Measurements from ENCODE around the gene ARRB1.
"Not testable (repeated sequence)": the region's sequence is repeated elsewhere in the genome, so short reads cannot be mapped to it uniquely, and the experiment has no call there.

Gene ARRB1

DNA sequence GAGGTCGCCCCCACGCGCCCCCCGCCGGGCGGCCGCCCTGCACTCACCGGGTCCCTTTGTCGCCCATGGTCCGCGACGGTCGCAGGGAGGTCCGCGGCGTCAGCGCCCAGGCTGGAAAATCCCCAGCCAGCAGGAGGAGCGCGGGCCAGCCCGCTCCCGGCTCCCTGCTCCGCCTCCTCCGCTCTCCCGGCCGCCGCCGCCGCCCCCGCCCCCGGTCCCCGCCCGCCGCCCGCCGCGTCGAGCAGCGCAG, at the start of gene ARRB1:
ARRB1 (minus strand) TSS at position 121 of the 250 bp plus-strand sequence; CDS start at position 67, 54 bp downstream.
- DNase-seq, result peak; percentile 78 to 93 (median 83)

DNA sequence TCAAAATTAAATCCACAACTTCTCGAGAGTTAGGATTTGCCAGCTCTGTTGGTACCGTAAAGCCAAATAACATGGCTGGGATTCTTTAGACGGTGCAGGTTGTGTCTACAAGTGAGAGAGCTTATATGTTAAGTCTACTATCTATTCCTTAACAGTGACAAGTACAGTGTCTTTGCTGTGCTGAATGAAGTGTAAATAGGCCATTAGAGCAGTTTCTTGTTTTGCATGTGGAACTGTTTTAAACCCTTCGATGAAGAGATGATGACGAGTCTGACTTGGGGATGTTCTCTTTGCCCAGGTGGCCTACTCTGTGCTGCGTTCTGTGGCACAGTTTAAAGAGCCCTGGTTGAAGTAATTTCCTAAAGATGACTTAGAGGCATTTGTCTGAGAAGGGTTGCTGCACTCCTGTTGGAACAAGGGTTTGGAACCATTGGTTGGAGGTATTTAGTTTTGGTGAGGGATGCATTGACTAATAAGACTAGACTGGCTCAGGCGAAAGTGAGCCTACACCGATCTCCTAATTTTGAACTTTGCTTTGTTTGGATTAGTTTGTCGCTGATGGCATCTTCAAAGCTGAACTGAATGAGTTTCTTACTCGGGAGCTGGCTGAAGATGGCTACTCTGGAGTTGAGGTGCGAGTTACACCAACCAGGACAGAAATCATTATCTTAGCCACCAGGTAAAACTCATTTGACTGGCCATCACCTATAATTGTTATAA, 48.8 kb upstream of the ARRB1 start:
- peak in 2 of 3 donors; percentile 23 to 24 for DNase-seq

- DNase-seq, result peak; percentile 95 to 96 (median 96)
These were observed 48.1 kb upstream of the ARRB1 start, which contains the start of gene RPS3 for GRCh38 chr11:75399344-75400145. RPS3 (plus strand) TSS chr11:75399518; CDS start chr11:75399548, 30 bp downstream.

- DNase-seq, result no peak
These were observed 47.4 kb upstream of the ARRB1 start for GRCh38 chr11:75398906-75399305.

- no peak for DNase-seq
These were observed 42.8 kb upstream of the ARRB1 start for GRCh38 chr11:75394085-75394840.

DNA sequence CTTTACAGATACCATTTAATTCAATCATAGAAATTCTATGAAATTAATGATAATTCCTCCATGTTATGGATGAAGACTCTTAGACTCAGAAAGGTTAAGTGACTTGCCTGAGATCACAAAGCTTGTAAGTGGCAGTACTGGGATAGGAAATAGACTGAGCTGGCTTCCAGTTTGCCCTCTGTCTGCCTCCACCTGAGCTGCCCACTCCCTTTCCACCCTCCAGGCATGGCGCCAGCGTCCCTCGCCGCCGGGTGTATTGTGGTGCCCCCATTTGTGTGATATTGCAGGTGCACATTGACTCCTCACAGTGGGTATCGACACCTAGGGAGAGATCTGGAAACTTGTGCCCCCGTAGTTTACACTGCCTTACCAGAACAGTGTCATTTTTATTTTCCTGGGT, 38.5 kb upstream of the ARRB1 start:
- no peak for DNase-seq

DNA sequence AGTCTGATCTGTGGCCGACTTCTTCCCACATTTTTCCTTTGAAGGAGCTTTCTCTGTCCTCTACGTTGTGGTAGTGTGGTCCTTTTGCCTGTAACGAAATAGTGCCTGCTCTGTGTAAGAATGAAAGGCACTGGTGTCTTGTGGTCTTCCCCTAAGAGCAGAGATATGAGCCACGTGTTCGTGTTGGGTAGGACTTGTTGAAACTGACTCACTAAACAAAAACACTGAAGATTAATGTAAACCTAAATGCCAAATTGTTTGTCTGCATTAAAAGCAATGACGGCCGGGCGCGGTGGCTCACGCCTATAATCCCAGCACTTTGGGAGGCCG, 37.8 kb upstream of the ARRB1 start:
- DNase-seq, result no peak

DNA sequence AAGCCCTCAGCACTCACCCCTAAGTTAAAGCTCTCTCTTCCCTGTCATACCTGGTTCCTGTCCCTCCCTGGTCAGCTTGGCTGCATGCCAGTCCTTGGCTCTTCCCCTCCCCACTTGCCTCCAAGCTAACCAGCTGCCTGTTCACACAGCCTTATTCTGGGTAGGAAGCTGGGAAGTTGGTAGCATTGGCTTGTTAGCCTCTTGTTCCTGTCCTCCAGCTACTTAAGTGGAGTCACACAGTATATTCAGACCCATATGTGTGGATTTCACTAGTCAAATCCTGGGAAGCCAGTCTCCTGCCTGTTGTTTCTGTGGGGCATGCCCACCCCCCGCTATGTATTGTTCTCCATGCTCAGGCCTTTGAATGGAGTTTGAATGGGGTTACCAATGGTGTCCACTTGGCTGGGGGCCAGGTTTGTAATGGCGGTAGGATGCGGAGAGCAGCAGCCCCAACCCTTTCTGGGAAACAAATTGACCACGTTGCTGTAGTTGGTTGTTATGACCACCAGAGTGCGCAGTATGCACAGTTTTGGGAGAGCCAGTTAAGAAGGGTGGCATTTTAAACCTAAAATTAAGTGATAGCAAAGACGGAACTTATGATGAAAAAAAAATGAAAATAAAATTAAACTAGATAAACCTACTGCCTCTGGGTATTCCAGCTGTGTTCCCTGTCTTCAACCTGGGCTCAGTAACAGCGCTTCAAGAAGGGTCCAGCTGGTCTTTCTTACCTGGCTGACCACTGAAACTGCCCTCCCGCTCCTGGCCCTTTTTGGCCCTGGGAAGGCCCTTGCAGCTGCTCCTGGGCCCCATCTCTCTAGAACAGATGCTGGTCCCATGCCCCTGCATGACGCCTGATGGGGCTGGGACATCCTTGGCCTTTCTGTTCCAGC, 37.2 kb upstream of the ARRB1 start:
- peak; percentile 77 to 87 (median 85) for DNase-seq

DNA sequence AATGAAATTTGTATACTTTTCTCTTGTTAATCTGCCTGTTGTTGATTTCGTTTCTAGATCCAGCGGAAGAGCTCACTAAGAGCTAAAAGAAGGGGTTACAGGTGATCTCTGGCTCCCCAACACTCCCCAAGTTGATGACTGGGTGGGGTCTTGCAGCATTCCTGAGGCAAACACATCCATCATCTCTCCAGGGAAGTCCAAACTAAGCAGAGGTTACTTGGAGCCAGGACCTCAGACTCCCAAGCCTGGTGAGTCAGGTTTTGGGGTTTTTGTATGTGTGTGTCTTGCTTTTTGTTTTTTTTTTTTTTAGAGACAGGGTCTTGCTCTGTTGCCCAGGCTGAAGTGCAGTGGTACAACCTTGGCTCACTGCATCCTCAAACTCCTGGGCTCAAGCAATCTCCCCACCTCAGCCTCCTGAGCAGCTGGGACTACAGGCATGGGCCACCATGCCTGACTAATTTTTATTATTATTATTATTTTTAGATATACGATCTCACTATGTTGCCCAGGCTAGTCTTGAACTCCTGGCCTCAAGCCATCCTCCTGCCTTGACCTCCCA, 36.4 kb upstream of the ARRB1 start:
- peak in 2 of 3 donors; percentile 26 to 41 for DNase-seq

DNA sequence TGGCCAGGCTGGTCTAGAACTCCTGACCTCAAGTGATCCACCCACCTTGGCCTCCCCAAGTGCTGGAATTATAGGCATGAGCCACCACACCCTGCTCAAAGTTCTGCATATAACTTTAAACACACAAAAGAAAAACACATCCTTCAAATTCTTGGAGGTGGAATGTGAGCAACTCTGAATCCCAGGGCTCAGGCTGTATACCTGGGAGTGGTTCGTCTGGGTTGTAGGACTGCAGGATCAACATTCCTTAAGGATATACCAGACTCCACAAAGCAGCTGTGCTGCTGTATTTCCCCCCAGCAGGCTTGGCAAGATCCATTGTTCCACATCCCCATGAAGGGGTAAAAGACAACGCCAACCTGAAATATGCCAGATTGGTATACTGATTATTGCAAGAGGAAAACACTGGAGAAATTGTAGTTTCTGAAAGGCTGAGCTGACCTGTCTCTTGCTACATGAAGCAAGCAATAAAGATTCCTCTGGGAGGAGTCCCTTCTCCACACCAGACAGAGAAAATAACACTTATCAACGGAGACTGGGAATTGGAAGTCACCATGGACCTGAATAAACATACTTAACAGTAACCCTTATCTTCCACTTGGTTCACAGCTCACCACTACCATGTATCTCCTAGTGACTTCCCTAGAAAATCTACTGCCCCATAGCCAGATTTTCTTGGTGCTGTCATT, 35.6 kb upstream of the ARRB1 start:
- DNase-seq, result no peak

DNA sequence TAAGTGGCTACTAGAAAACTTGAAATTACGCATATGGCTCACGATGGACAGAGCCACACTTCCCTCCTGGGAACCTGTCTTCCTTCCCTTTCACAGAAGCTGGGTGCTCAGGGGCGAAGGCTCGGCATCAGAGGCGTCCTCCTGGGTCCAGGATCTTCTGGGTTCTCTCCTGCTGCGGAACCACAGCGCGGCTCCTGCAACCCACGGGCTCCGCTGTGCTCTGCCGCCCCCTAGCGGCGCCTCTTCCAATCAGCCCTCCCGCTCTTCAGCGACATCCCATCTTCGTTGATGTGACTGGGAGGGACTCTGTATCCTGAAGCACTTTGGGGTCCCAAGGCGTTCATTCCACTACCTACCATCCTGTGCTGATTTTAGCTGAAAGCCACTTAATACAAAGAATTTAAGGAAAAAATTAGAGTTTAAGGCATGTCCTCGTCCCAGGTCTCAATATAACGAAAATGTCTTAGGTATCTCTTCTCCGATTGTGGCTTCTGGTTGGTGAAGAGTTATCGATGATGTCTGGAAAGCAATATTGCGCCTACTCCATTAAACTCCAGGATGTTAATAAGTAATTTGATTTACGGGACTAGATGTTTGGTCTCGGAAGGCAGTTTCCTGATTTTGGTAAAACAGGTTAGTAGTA, 33.1 kb upstream of the ARRB1 start:
- DNase-seq, result peak; percentile 85 to 95 (median 90)

DNA sequence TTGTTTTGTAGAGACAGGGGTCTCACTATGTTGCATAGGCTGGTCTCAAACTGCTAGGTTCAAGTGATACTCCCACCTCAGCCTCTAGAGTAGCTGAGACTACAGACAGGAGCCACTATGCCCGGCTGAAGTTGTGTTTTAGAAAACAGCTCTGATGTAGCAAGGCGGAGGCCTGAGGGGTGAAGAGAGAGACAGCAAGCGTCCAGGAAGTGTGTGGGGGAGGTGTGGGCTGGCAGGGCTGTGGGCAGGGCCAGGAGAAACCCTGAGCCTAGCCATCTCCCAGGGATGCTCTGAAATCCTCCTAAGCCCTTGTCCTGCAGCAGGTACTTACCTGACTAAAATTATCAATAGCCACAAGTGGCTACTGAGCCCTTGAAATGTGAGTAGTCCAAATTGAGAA, 31.8 kb upstream of the ARRB1 start:
- peak; percentile 44 to 66 (median 52) for DNase-seq

GRCh38 chr11:75380716-75381420, 29.4 kb upstream of the ARRB1 start:
- DNase-seq, result peak; percentile 70 to 79 (median 79)

DNA sequence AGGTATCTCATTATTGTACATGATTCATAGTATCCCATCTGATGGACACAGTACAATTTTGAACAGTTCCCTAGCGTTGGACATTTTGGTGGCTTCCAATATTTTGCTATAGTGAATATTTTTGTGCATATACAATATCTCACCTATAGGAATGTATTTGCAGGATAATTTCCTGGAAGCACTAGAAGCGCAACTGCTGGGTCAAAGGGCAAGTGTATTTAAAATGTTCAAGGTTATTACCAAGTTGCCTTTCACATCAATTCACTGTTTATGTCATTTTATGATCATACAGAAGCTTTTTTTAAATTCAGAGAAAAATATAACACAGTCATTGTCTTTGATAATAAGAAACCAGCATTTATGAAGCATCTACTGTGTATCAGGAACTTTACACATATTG, 28.8 kb upstream of the ARRB1 start:
- DNase-seq, result no peak

- not testable (repeated sequence) for DNase-seq
These were observed 27.3 kb upstream of the ARRB1 start for GRCh38 chr11:75378776-75379175.

DNA sequence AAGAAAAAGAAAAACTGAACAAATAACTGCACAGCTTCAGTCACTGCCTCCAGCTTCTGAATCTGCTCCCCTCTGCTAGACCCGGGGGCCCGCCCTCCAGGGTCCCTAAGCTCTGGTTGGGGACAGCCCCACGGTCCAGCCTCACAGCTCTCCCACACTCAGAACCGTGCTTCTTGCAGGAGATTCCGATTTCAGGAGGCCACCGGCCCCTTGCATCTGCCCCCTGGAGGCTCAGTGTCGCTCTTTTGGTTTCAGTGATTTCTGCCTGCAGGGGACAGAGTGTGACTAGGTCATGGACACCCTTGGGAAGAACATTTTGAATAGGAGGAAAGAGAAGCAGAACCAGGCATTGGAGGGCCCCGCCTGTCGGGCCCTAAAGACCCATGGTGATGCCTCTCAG, 24.7 kb upstream of the ARRB1 start:
- DNase-seq, result peak in 1 of 3 donors; percentile 24

GRCh38 chr11:75375626-75376025, 24.2 kb upstream of the ARRB1 start:
- DNase-seq, result no peak

- no peak for DNase-seq
These were observed 23.2 kb upstream of the ARRB1 start for GRCh38 chr11:75374646-75375045.

DNA sequence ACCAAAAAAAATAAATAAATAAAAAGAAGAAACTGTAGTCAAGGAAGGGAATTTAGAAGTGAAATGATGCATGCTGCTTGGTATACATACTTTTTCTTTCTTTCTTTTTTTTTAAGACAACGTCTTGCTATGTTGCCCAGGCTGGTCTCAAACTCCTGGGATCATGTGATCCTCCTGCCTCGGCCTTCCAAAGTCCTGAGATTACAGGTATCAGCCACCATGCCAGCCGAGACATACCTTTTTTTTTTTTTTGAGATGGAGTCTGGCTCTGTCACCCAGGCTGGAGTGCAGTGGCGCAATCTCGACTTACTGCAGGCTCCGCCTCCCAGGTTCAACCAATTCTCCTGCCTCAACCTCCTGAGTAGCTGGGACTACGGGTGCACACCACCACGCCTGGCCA, 21.7 kb upstream of the ARRB1 start:
- no peak for DNase-seq
